Lower leg skin (tissue), 4 donors: Measurements from ENCODE around the gene KRTAP4-9. TPM values are rescaled to one million over a fixed set of nuclear protein-coding genes. Genes with fewer than 3 reads are reported as not detected.
"Not testable (repeated sequence)": the region's sequence is repeated elsewhere in the genome, so short reads cannot be mapped to it uniquely, and the experiment has no call there.

Source experiments
- DNase-seq, 2 donors: peaks; one replicate each; pipeline ENCODE4 v3.0.0-alpha.2; 2019; ENCODE audit warnings: low spot score in 2 of 2
- H3K4me3 ChIP-seq: fragments of 200-600 bp; sonication (generic); 2 replicates; pipeline ENCODE4 v1.5.1; 2017; ENCODE audit warnings: mild to moderate bottlenecking, low read depth; ENCODE audit not compliant: poor library complexity, severe bottlenecking
- POLR2A ChIP-seq, 2 donors: fragments of 450-650 bp; IDR thresholded peaks; one replicate each; pipeline ENCODE4 v1.6.1; 2016 to 2017; ENCODE audit warnings: antibody characterized with exemption in 2 of 2, mild to moderate bottlenecking in 1 of 2, moderate library complexity in 1 of 2
- WGBS, 2 donors: methylation state at CpG; one replicate each; pipeline ENCODE4 v1.1.5; 2018; 5-methylcytosine and 5-hydroxymethylcytosine counted together
- intact Hi-C: fragments of 100-400 bp; cut with DNase I; formaldehyde crosslinking; loops from one replicate; pipeline ENCODE4 v1.15.0; 2023; ENCODE audit warnings: low total_unique reads
- total RNA-seq, 4 donors: library from RNA; depleted of rRNA; stranded (reverse); fragments of >200 nt; gene quantifications; one replicate each; pipeline ENCODE4 v1.1.0, GENCODE V29; 2016
- TF ChIP-seq, protein P1 (sequence below), 3 donors: fragments of 450-650 bp; IDR thresholded peaks; one replicate each; pipeline ENCODE4 v1.5.1; 2016; ENCODE audit warnings: antibody characterized with exemption in 3 of 3, mild to moderate bottlenecking in 3 of 3, moderate library complexity in 2 of 3

The KRTAP4-9 gene
- total RNA-seq, 4 donors from 2014 or later: 0.44 to 73.5 (median 2.6) TPM; not detected in 1

DNA sequence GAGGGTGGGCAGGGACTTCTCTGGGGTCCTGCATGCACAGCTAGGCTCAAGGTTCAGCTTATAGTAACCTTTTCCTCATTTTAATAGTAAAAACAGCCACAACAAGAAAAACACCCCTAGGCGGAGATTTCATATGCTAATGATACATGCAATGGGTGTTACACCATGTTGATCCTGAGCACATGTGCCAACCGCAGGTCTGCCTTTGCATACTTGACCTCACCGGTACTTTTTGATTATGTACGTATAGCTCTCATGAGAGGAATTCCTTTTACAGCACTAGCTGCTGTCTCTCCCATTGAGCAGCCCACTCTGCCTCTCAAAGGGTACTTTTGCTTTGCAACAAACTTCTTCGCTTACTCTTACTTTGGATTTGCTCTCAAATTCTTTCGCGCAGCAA is 9.1 kb upstream of the KRTAP4-9 start:
- TF ChIP-seq, protein P1, sequence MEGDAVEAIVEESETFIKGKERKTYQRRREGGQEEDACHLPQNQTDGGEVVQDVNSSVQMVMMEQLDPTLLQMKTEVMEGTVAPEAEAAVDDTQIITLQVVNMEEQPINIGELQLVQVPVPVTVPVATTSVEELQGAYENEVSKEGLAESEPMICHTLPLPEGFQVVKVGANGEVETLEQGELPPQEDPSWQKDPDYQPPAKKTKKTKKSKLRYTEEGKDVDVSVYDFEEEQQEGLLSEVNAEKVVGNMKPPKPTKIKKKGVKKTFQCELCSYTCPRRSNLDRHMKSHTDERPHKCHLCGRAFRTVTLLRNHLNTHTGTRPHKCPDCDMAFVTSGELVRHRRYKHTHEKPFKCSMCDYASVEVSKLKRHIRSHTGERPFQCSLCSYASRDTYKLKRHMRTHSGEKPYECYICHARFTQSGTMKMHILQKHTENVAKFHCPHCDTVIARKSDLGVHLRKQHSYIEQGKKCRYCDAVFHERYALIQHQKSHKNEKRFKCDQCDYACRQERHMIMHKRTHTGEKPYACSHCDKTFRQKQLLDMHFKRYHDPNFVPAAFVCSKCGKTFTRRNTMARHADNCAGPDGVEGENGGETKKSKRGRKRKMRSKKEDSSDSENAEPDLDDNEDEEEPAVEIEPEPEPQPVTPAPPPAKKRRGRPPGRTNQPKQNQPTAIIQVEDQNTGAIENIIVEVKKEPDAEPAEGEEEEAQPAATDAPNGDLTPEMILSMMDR (IDR thresholded peaks at IDR 0.05): no peak
- no peak for TF ChIP-seq POLR2A (IDR thresholded peaks at IDR 0.05)
- no peak for DNase-seq
- WGBS, 2 donors: 61% methylated on average over 7 of the region's 7 CpGs
- intact Hi-C loops: no loop called here
- H3K4me3 ChIP-seq: no peak overlapping the region

DNA sequence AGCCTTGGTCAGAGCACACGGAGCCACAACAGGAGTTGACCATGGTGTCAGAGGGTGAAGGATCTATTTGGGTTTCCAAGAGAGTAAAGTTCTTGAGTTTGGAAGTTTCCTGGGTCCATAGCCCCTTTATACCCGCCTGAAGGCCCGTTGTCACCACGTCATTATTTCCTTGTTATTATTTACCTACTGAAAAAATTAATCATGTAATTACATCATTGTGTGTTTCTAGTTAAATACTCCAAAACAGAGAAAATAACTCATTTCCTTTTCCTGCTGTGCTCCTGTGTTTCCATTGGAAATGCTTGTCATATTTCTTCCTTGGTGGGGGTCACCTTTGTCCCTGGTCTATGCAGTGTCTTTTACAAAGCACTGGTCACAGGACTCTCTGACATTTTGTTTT is 7.1 kb upstream of the KRTAP4-9 start, which contains the start of gene KRTAP4-8:
TSS of gene KRTAP4-8 (minus strand) at position 101 of the 400 bp plus-strand sequence. CDS start at position 43, 58 bp downstream.
- WGBS, 2 donors: 67 to 72% methylated on average over 4 of the region's 4 CpGs
- DNase-seq: no peak
- TF ChIP-seq, protein P1 (IDR thresholded peaks at IDR 0.05): no peak
- no peak for TF ChIP-seq POLR2A (IDR thresholded peaks at IDR 0.05)
- H3K4me3 ChIP-seq: no peak within 1 kb of the TSS
- intact Hi-C loops: no loop called here

DNA sequence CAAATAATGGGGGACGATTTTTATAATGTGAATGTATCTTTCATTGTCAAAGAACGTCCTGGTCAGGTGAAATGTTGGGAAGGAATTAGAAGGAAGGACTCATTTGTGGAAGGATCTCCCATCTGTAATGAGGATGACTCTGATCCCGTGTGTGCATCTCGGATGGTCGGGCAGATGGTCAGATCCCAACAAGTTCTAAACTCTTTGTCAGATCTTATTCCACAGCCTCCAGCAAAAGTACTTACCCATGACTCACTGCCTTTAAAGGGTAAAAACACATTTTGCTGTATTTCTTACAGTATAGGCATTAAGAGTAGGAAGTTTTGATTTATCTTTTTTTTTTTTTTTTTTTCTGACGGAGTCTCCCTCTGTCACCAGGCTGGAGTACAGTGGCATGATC is 6.7 kb upstream of the KRTAP4-9 start:
- TF ChIP-seq, protein P1 (IDR thresholded peaks at IDR 0.05): no peak
- TF ChIP-seq POLR2A (IDR thresholded peaks at IDR 0.05): no peak
- DNase-seq: no peak
- no peak overlapping the region for H3K4me3 ChIP-seq
- intact Hi-C loops: no loop called here
- WGBS, 2 donors: 54 to 60% methylated on average over 6 of the region's 6 CpGs

DNA sequence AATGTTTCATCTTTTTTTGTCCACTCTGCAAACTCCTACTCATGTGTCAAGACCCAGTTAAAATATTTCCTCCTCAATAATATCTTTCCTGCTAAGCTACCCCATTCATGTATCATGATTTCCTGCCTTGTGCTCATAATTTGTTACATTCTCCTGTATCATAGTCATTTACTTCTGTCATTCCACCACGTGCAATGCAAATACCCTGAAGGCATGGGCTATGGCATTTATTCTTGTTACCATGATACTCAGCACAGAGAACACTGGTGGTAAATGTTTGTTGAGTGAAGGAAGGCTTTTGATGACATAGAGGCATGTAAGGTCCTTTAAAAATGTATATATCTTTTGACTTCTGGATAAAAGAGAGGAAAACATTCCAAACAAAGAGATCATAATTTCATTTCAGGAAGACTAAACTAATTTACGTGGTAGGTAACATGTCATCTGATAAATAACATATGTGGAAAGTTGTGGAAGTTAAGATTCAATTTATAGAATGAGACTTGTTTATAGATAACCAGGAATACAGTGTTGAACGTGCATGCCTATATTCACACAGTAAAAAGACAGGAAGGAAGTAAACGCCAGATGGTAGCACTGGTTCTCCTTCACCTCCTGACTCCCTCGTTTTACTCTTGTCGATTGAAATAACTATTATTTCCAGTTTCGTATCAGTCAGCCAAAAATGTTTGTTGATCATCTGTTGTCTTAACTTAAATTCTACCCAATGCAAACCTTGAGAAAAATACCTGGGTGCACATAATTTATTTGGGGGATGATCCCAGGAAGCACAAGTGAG is 5.3 kb upstream of the KRTAP4-9 start:
- WGBS, 2 donors: 48 to 50% methylated on average over 7 of the region's 7 CpGs
- H3K4me3 ChIP-seq, DNase-seq, intact Hi-C loops: not testable (repeated sequence)

DNA sequence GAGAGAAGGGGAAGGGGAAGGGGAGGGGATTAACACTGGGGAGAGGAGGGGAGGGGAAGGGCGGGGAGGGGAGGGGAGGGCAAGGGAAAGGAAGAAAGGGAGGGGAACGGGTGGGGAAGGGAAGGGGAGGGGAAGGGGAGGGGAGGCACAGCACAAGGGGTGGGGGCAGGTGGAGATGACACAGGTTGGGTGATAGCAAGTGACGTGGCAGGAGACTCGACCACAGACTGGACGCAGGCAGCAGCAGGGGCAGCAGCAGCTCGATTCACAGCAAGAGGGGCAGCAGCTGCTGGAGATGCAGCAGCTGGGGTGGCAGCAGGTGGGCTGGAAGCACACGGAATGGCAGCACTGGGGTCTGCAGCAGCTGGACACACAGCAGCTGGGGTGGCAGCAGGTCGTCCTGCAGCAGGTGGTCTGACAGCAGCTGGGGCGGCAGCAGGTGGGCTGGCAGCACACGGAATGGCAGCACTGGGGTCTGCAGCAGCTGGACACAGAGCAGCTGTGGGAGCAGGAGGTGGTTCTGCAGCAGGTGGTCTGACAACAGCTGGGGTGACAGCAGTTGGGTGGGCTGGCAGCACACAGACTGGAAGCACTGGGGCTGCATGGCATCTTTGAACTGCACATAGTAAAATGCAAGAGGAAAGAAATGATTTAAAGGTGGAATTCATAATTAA is 3.5 kb upstream of the KRTAP4-9 start, which contains the start of gene KRTAP4-16:
TSS of gene KRTAP4-16 (minus strand) at position 624 of the 674 bp plus-strand sequence. CDS start at position 624, 0 bp downstream.
- no peak within 1 kb of the TSS for H3K4me3 ChIP-seq
- DNase-seq: no peak
- WGBS, 2 donors: 58 to 71% methylated on average over 9 of the region's 10 CpGs

DNA sequence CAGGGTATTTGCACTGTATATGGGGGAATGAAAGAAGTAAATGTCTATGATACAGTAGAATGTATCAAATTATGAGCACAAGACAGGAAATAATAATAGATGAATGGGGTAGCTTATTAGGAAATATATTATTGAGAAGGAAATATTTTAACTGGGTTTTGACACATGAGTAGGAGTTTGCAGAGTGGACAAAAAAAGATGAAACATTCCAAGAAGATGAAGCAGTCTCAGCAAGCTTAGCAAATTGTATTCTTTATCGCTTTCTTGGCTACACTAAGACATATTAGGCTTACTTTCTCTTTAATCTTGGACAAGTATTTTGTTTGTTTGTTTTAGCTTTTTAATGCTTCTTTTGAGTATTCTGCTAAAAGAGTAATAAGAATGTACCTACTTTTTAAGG is 1.3 kb upstream of the KRTAP4-9 start:
- no peak for DNase-seq
- intact Hi-C loops: no loop called here
- TF ChIP-seq, protein P1 (IDR thresholded peaks at IDR 0.05): no peak
- no peak for TF ChIP-seq POLR2A (IDR thresholded peaks at IDR 0.05)
- 87 to 97% methylated on average over 1 of the region's 1 CpG for WGBS, 2 donors
- H3K4me3 ChIP-seq: no peak overlapping the region

More for the DNA sequence above, 3.5 kb upstream of the KRTAP4-9 start, which contains the start of gene KRTAP4-16:
- intact Hi-C loops: no loop called here
- TF ChIP-seq POLR2A (IDR thresholded peaks at IDR 0.05): no peak
- TF ChIP-seq, protein P1 (IDR thresholded peaks at IDR 0.05): no peak

DNA sequence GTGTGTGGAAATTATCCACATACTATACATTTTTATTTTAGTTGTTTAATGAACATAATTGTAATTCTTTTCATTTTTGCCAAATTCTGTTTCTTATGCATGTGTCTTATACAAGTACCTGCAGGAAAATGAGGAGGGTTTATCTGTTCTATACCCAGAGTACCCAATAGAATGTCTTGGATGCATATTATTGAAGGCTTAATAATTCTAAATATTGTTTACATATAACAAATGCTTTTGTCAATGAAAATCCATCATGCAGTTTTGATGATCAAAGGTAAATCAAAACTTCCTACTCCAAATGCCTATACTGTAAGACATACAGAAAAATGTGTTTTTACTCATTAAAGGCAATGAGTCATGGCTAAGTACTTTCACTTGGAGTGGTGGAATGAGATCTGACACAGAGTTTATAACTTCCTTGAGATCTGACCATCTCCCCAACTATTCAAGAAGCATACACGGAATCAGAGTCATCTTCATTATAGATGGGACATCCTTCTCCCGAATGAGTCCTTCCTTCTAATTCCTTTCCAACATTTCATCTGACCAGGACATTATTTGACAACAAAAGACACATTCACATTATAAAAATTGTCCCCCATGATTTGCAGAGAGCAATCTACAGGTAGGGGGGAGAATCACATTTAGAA is 677 bp upstream of the KRTAP4-9 start:
- intact Hi-C loops, DNase-seq, H3K4me3 ChIP-seq: not testable (repeated sequence)
- WGBS, 2 donors: 49 to 64% methylated on average over 2 of the region's 2 CpGs
